DMS114 treated with DMSO at 0.1 percent for 48 hours (cell line): ENCODE results near the gene HDLBP.
"Not testable (repeated sequence)": the region's sequence is repeated elsewhere in the genome, so short reads cannot be mapped to it uniquely, and the experiment has no call there.

Source experiments
- DNase-seq: peaks from one replicate; lab custom pipeline; 2025; ENCODE audit not compliant: unreplicated experiment; lab: John Stamatoyannopoulos, UW

HDLBP gene

GRCh38 chr2:241339839-241340630 is 24.6 kb upstream of the HDLBP start:
- DNase-seq, result no peak

- DNase-seq, result no peak
Observed at GRCh38 chr2:241334813-241335212, 19.3 kb upstream of the HDLBP start.

- no peak for DNase-seq
Observed at GRCh38 chr2:241330616-241330981, 15.1 kb upstream of the HDLBP start.

GRCh38 chr2:241329669-241330615 is 14.5 kb upstream of the HDLBP start:
- no peak for DNase-seq

- DNase-seq, result no peak
Observed at GRCh38 chr2:241325257-241325656, 9.8 kb upstream of the HDLBP start.

- DNase-seq, result no peak
Observed at GRCh38 chr2:241324775-241325174, 9.3 kb upstream of the HDLBP start.

- no peak for DNase-seq
Observed at GRCh38 chr2:241323778-241324177, 8.3 kb upstream of the HDLBP start.

- no peak for DNase-seq
Observed at GRCh38 chr2:241321886-241322285, 6.4 kb upstream of the HDLBP start.

- DNase-seq, result no peak
Observed at GRCh38 chr2:241321033-241321432, 5.6 kb upstream of the HDLBP start.

- DNase-seq, result no peak
Observed at GRCh38 chr2:241320394-241320793, 4.9 kb upstream of the HDLBP start.

- not testable (repeated sequence) for DNase-seq
Observed at GRCh38 chr2:241318830-241319229, 3.4 kb upstream of the HDLBP start.

GRCh38 chr2:241317391-241317790 is 1.9 kb upstream of the HDLBP start:
- no peak for DNase-seq

GRCh38 chr2:241316825-241317224 is 1.4 kb upstream of the HDLBP start:
- no peak for DNase-seq

GRCh38 chr2:241315879-241316631 is 583 bp upstream of the HDLBP start, which contains the start of gene SEPTIN2:
TSS of gene SEPTIN2 (plus strand) at chr2:241315925. CDS start at chr2:241324233, 8,308 bp downstream.
- no peak for DNase-seq

- no peak for DNase-seq
Observed at GRCh38 chr2:241314226-241315092, 1.0 kb downstream of the HDLBP start.

- no peak for DNase-seq
Observed at GRCh38 chr2:241313543-241314095, 1.9 kb downstream of the HDLBP start.

- DNase-seq, result no peak
Observed at GRCh38 chr2:241312082-241312481, 3.4 kb downstream of the HDLBP start.

GRCh38 chr2:241310917-241311566 is 4.4 kb downstream of the HDLBP start:
- DNase-seq, result no peak

- no peak for DNase-seq
Observed at GRCh38 chr2:241309684-241310117, 5.8 kb downstream of the HDLBP start.
